GM12801 (cell line): Measurements from ENCODE around the gene PDLIM7.

Experiments used
- CTCF ChIP-seq: IDR thresholded peaks from one replicate; pipeline ENCODE4 v1.5.1; 2011; ENCODE audit warnings: control low read depth; ENCODE audit not compliant: insufficient read length; ENCODE audit errors: extremely low read depth

The PDLIM7 gene

DNA sequence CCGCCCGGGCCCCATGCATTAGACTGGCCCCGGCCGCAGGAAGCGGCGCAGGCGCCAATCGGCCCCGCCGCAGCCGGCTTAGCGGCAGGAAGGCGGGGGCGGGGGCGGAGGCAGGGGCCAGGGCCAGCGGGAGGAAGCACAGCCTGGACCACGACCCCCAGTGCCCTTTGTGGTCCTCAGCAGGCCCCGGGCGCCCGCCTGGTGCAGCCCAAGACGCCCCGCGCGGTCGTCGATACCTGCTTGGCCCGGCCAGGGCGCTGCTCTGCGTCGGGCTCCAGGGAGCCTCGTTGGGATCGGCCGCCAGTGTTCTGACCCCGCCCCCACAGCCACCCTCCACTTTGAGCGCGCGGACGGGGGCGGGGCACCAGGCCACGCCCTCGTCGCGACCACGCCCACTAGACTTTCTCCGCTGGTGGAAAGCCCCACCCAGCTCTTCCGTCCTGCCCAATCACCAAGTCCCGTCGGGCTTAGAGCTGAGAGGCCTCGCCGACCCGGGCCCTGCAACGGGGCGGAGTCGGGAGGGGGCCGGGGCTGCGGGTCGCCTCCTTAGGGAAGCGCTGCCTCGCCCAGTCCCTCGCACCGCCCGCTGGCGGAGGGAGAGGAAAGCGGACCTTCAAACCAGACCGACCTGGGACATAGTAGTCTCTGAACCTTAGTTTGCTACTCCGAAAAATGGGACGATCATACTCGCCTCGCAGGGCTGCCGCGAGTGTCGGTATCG is at the start of gene PDLIM7:
Gene PDLIM7, minus strand, starts transcription at position 313 of the 721 bp plus-strand sequence. CDS start 1,092 bp downstream, outside the sequence.
- TF ChIP-seq CTCF = no peak

DNA sequence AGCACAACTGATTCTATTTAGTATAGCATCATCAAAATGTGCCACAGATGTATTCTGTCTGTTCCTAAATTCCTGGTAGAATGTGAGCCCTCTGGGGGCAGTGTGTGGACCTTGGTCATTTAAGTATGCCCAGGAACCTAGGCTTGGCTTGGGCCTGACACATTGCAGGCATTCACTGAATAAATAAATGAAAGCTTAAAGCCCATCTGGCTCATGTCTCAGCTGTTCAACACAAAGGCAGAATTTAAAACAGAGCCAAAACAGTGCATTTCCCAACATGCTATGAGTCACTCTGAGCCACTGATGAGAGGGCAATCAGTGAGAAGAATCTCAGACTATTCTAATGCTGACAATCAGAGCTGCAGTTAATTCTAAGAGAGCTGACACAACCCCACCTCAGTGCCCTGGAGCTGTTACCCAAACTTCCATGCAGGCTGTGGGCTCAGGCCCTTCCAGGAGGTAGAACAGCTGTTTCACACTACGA is 48.9 kb upstream of the PDLIM7 start:
- TF ChIP-seq CTCF = no peak

- no peak for TF ChIP-seq CTCF
Observed at GRCh38 chr5:177545487-177546257, 48.3 kb upstream of the PDLIM7 start.

DNA sequence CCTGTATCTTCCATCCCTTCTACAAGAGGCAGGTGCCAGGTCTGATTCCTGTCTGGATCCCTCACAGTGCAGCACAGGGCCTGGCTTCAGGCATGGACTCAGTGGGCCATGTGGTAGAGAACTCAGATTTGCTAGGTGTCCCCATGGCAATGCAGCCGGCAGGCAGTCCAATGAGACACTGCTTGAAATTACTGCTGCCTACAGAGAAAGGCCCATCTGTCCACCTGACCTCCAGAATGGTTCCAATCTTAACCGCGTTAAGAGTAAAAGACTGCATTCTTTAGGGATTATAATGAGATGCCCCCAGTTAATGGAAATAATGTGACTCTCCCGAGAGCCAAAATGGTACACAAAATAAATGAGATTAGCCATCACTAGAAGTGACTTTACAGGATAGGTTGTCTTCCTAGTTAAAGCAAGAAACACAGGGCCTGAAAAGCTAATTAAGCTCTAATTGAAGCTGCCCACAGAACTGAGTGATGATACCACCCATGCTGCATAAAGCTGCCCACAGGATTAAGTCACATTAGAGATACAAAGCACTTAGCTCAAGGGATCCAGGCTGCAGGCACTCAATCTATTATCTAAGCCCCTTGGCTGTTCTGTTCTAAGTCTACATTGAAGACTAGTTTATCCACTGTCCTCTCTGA is 45.5 kb upstream of the PDLIM7 start:
- TF ChIP-seq CTCF = no peak

GRCh38 chr5:177540438-177540837 is 43.0 kb upstream of the PDLIM7 start:
- no peak for TF ChIP-seq CTCF

GRCh38 chr5:177539411-177539810 is 42.0 kb upstream of the PDLIM7 start:
- TF ChIP-seq CTCF = no peak

DNA sequence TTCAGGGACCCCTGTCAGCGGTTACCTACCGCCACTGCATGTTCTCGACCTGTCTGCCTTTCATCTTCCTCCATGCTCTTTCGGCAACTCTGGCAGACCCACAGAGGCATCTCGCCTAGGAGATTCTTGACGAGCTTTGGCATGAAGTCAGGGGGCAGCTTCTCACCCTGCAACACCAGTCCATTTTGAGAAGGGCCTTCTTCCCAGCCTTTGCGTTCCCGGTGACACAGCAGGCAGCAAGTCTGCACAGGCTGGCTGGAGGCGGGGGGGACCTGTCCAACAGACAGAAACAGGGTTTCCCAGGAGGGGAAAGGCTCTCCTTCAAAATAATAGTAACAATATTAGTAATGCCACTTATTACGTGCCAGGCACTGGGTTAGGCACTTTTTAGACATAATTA is 41.5 kb upstream of the PDLIM7 start:
- no peak for TF ChIP-seq CTCF
